B cell (primary cell): ENCODE data around the gene AK4. TPM values are rescaled to one million over a fixed set of nuclear protein-coding genes. Genes with fewer than 3 reads are reported as not detected.
A peak's percentile ranks its signal among the peaks of the same experiment; 100 is the strongest.

Experiments
- ATAC-seq: fragments of 200-7000 bp; cut with Tn5 transposase; one replicate; pipeline ENCODE4 v1.10.0; 2021; ENCODE audit warnings: low read depth, mild to moderate bottlenecking, moderate number of reproducible peaks, moderate library complexity
- CTCF ChIA-PET: fragments of 350-600 bp; sonication (Branson Sonifier 250); formaldehyde crosslinking; loops from one replicate; lab custom pipeline; 2021; ENCODE audit warnings: antibody characterized with exemption, inconsistent platforms; lab: Charles Lee
- POLR2A ChIA-PET: fragments of 350-600 bp; sonication (Branson Sonifier 250); formaldehyde crosslinking; loops from one replicate; lab custom pipeline; 2021; ENCODE audit warnings: antibody characterized with exemption; lab: Charles Lee
- DNase-seq: peaks from one replicate; pipeline ENCODE4 v3.0.0; 2013
- H2AFZ ChIP-seq: 2 replicates; pipeline ENCODE4 v1.6.1; 2012; ENCODE audit warnings: mild to moderate bottlenecking, low read depth, low read length; ENCODE audit not compliant: insufficient read depth, poor library complexity, severe bottlenecking
- H3K27ac ChIP-seq, 2 donors: 1 replicate in 1 of 2; 2 replicates in 1 of 2; pipeline ENCODE4 v1.5.1; 2012 to 2013; ENCODE audit warnings: low read length in 2 of 2, mild to moderate bottlenecking in 2 of 2, moderate library complexity in 1 of 2
- H3K27me3 ChIP-seq, 4 experiments: fragments of 200-600 bp in 1 of 4; sonication (generic) in 1 of 4; replicated peaks in 1 of 4; 1 replicate in 2 of 4; 2 replicates in 2 of 4; pipeline versions ENCODE4 v1.6.1 to v1.7.0; 2013 to 2016; ENCODE audit warnings: low read length in 3 of 4, mild to moderate bottlenecking in 2 of 4, mixed read lengths in 1 of 4, moderate library complexity in 1 of 4; ENCODE audit not compliant: insufficient read depth in 4 of 4, control insufficient read depth in 3 of 4; ENCODE audit errors: control extremely low read depth in 1 of 4
- H3K36me3 ChIP-seq, 2 experiments: replicated peaks in 1 of 2; 1 replicate in 1 of 2; 2 replicates in 1 of 2; pipeline versions ENCODE4 v1.6.1 to v1.7.1; 2013; ENCODE audit warnings: low read length in 1 of 2; ENCODE audit not compliant: insufficient read depth in 2 of 2, control insufficient read depth in 1 of 2; ENCODE audit errors: control extremely low read depth in 1 of 2, extremely low read depth in 1 of 2
- H3K4me1 ChIP-seq, 2 donors: fragments of 200-600 bp in 1 of 2; sonication (generic) in 1 of 2; 1 replicate in 1 of 2; 2 replicates in 1 of 2; pipeline versions ENCODE4 v1.5.1 to v1.6.1; 2013 to 2017; ENCODE audit warnings: low read length in 2 of 2; ENCODE audit not compliant: control insufficient read depth in 2 of 2, insufficient read depth in 2 of 2
- H3K4me2 ChIP-seq: replicated peaks from 2 replicates; pipeline ENCODE3; 2012; ENCODE audit warnings: mild to moderate bottlenecking, low read depth, low read length; ENCODE audit not compliant: poor library complexity, severe bottlenecking
- H3K4me3 ChIP-seq, 5 experiments: fragments of 200-600 bp in 1 of 5; sonication (generic) in 1 of 5; 1 replicate in 3 of 5; 2 replicates in 2 of 5; pipeline versions ENCODE4 v1.5.1 to v1.7.0; 2011 to 2016; ENCODE audit warnings: low read length in 4 of 5, mild to moderate bottlenecking in 4 of 5, low read depth in 2 of 5, control low read depth in 1 of 5, moderate library complexity in 1 of 5; ENCODE audit not compliant: insufficient read depth in 1 of 5; ENCODE audit errors: control extremely low read depth in 1 of 5, extremely low read depth in 1 of 5
- H3K79me2 ChIP-seq: fragments of 200-600 bp; sonication (generic); one replicate; pipeline ENCODE4 v1.6.0; 2016; ENCODE audit warnings: low read length; ENCODE audit not compliant: control insufficient read depth, insufficient read depth
- H3K9ac ChIP-seq: fragments of 200-600 bp; sonication (generic); 2 replicates; pipeline ENCODE4 v1.6.1; 2017; ENCODE audit warnings: mild to moderate bottlenecking, low read length, moderate library complexity
- H3K9me3 ChIP-seq, 3 donors: one replicate each; pipeline versions ENCODE4 v1.6.1 to v1.7.1; 2013; ENCODE audit warnings: low read length in 2 of 3; ENCODE audit not compliant: control insufficient read depth in 2 of 3, insufficient read depth in 1 of 3; ENCODE audit errors: control extremely low read depth in 1 of 3
- H4K20me1 ChIP-seq: 2 replicates; pipeline ENCODE4 v1.6.0; 2012; ENCODE audit warnings: mild to moderate bottlenecking, low read length; ENCODE audit not compliant: insufficient read depth, control insufficient read depth, poor library complexity, severe bottlenecking
- H3K27ac Mint-ChIP-seq: one replicate; pipeline ENCODE4 v1.8.0; 2021; ENCODE audit warnings: mixed read lengths
- H3K27me3 Mint-ChIP-seq: one replicate; pipeline ENCODE4 v1.8.0; 2021; ENCODE audit warnings: mixed read lengths
- H3K4me1 Mint-ChIP-seq: one replicate; pipeline ENCODE4 v1.8.0; 2021; ENCODE audit warnings: mixed read lengths
- H3K4me3 Mint-ChIP-seq: one replicate; pipeline ENCODE4 v1.8.0; 2021; ENCODE audit warnings: mixed read lengths
- H3K9me3 Mint-ChIP-seq: one replicate; pipeline ENCODE4 v1.8.0; 2022; ENCODE audit warnings: mixed read lengths; ENCODE audit not compliant: insufficient read depth
- CTCF ChIP-seq: fragments of 200-600 bp; IDR thresholded peaks from one replicate; pipeline ENCODE4 v1.8.0; 2022; ENCODE audit warnings: antibody characterized with exemption, mild to moderate bottlenecking
- EZH2 ChIP-seq: IDR thresholded peaks from 2 replicates; pipeline ENCODE4 v1.6.1; 2012; ENCODE audit warnings: borderline replicate concordance, low read depth, mild to moderate bottlenecking, moderate library complexity, low read length; ENCODE audit not compliant: insufficient read depth, poor library complexity, severe bottlenecking
- WGBS: methylation state at CpG from one replicate; pipeline ENCODE4 v1.1.5; 2013; ENCODE audit warnings: missing lambda C conversion rate; ENCODE audit not compliant: insufficient coverage; 5-methylcytosine and 5-hydroxymethylcytosine counted together
- intact Hi-C: fragments of 100-400 bp; cut with micrococcal nuclease; formaldehyde crosslinking; loops from one replicate; pipeline ENCODE4 v1.10.0; 2022
- polyA plus RNA-seq: library from polyadenylated mRNA; depleted of rRNA; stranded (reverse); fragments of >200 nt; gene quantifications from 2 replicates; pipeline ENCODE4 v1.2.3, GENCODE V29; 2012
- total RNA-seq, 2 donors: library from RNA; stranded (reverse); fragments of 120-200 nt in 1 of 2; gene quantifications; 1 replicate in 1 of 2; 2 replicates in 1 of 2; pipeline versions ENCODE4 v1.2.3 to v1.2.4, GENCODE V29; 2013 to 2022

Gene AK4
- total and polyA plus RNA-seq, 2 donors (not counting 1 experiment from before 2014, with no cell fraction given) = 0.34 TPM; not detected in 1

- no peak for DNase-seq
- H3K4me3 Mint-ChIP-seq = no peak overlapping the region
- ChIA-PET POLR2A (no interaction called here), CTCF (interaction anchor here (0.6 to 3.4 kb wide), 10 partner anchors 8 to 518 kb away, joined by 3 to 14 read pairs (median 4); no protein-coding TSS in a partner anchor)
- H3K36me3 ChIP-seq = no peaks in the 10 kb centered on the region
- ATAC-seq = no peak
- no peak overlapping the region for H3K4me3 ChIP-seq
- no peaks in the 10 kb centered on the region for H3K4me1 ChIP-seq
- intact Hi-C loops = no loop called here
- no peak overlapping the region for H3K27ac Mint-ChIP-seq
- H3K27me3 Mint-ChIP-seq = peaks cover 2% of the 10 kb centered on the region
- no peaks in the 10 kb centered on the region for H3K9me3 ChIP-seq
- no peak overlapping the region for H2AFZ ChIP-seq
- H4K20me1 ChIP-seq = no peaks in the 10 kb centered on the region
- H3K4me1 Mint-ChIP-seq = peaks cover 3% of the 10 kb centered on the region
- H3K9ac ChIP-seq = no peak overlapping the region
- no peak overlapping the region for H3K4me2 ChIP-seq
- H3K27ac ChIP-seq = no peak overlapping the region
- 96% methylated on average over 7 of the region's 8 CpGs for WGBS
- H3K9me3 Mint-ChIP-seq = no peaks in the 10 kb centered on the region
- no peaks in the 10 kb centered on the region for H3K27me3 ChIP-seq
- TF ChIP-seq EZH2 (no peak), CTCF (no peak)
- H3K79me2 ChIP-seq = no peaks in the 10 kb centered on the region
These were observed 60.6 kb downstream of the AK4 start for GRCh38 chr1:65208563-65208973.

- intact Hi-C loops = no loop called here
- peaks cover 3% of the 10 kb centered on the region for H3K4me1 Mint-ChIP-seq
- no peaks in the 10 kb centered on the region for H3K79me2 ChIP-seq
These were observed 61.2 kb downstream of the AK4 start for GRCh38 chr1:65209005-65209885.

More at GRCh38 chr1:65209005-65209885, 61.2 kb downstream of the AK4 start:
- Histone ChIP-seq H3K9ac (no peak overlapping the region), H3K4me3 (no peak overlapping the region), H2AFZ (no peak overlapping the region), H3K4me1 (no peaks in the 10 kb centered on the region), H4K20me1 (no peaks in the 10 kb centered on the region), H3K4me2 (no peak overlapping the region), H3K27ac (no peak overlapping the region), H3K27me3 (no peaks in the 10 kb centered on the region), H3K36me3 (no peaks in the 10 kb centered on the region), H3K9me3 (no peaks in the 10 kb centered on the region)
- ChIA-PET CTCF (interaction anchor here (0.6 to 3.4 kb wide), 10 partner anchors 8 to 519 kb away, joined by 3 to 14 read pairs (median 4); no protein-coding TSS in a partner anchor), POLR2A (no interaction called here)
- Mint-ChIP-seq H3K4me3 (no peak overlapping the region), H3K27me3 (no peaks in the 10 kb centered on the region), H3K9me3 (no peaks in the 10 kb centered on the region), H3K27ac (no peak overlapping the region)
- ATAC-seq = no peak
- WGBS = 72% methylated on average over 3 of the region's 6 CpGs
- peak; percentile 42 for TF ChIP-seq CTCF
- TF ChIP-seq EZH2 = no peak
- DNase-seq = peak; percentile 28
